Immature natural killer cell (primary cell): ENCODE results near the gene ST6GALNAC3. TPM values are rescaled to one million over a fixed set of nuclear protein-coding genes. Genes with fewer than 3 reads are reported as not detected.

ENCODE experiments used
- DNase-seq, 3 donors: peaks; one replicate each; pipeline ENCODE4 v3.0.0; 2022; ENCODE audit warnings: mixed read lengths in 1 of 3
- H3K27ac Mint-ChIP-seq, 6 donors: one replicate each; pipeline ENCODE4 v1.8.0; 2020; ENCODE audit warnings: mixed read lengths in 6 of 6, mild to moderate bottlenecking in 5 of 6, inconsistent platforms in 4 of 6, moderate library complexity in 3 of 6
- H3K27me3 Mint-ChIP-seq, 3 donors: one replicate each; pipeline ENCODE4 v1.8.0; 2020 to 2021; ENCODE audit warnings: low read depth in 3 of 3, mild to moderate bottlenecking in 3 of 3, mixed read lengths in 3 of 3, moderate library complexity in 3 of 3, inconsistent platforms in 1 of 3
- H3K36me3 Mint-ChIP-seq, 3 donors: one replicate each; pipeline ENCODE4 v1.8.0; 2020; ENCODE audit warnings: mixed read lengths in 3 of 3, inconsistent platforms in 2 of 3, mild to moderate bottlenecking in 2 of 3
- H3K4me1 Mint-ChIP-seq, 2 donors: one replicate each; pipeline ENCODE4 v1.8.0; 2020; ENCODE audit warnings: inconsistent platforms in 2 of 2, mild to moderate bottlenecking in 2 of 2, mixed read lengths in 2 of 2, moderate library complexity in 1 of 2
- H3K4me3 Mint-ChIP-seq, 5 donors: one replicate each; pipeline ENCODE4 v1.8.0; 2020; ENCODE audit warnings: mild to moderate bottlenecking in 5 of 5, mixed read lengths in 5 of 5, inconsistent platforms in 3 of 5, moderate library complexity in 3 of 5
- H3K9me3 Mint-ChIP-seq, 6 donors: one replicate each; pipeline ENCODE4 v1.8.0; 2020; ENCODE audit warnings: mild to moderate bottlenecking in 6 of 6, mixed read lengths in 6 of 6, inconsistent platforms in 4 of 6, moderate library complexity in 3 of 6
- polyA plus RNA-seq, 3 donors: library from polyadenylated mRNA; unstranded; fragments of 300-500 nt; fragmentation: Illumina TruSeq; gene quantifications; one replicate each; pipeline ENCODE4 v1.2.3, GENCODE V29; 2021

The ST6GALNAC3 gene
- polyA plus RNA-seq, 3 donors from 2014 or later, result not detected

GRCh38 chr1:76433526-76433925 lies 359.0 kb downstream of the ST6GALNAC3 start:
- Mint-ChIP-seq H3K4me3 (no peak overlapping the region), H3K27me3 (peaks cover 0 to 3% (median 1%) of the 10 kb centered on the region in 3 donors), H3K27ac (no peak overlapping the region), H3K36me3 (no peaks in the 10 kb centered on the region), H3K4me1 (no peaks in the 10 kb centered on the region), H3K9me3 (peaks cover 0 to 5% (median 2%) of the 10 kb centered on the region in 6 donors)
- DNase-seq, result no peak

- no peak for DNase-seq
- Mint-ChIP-seq H3K4me1 (no peaks in the 10 kb centered on the region), H3K4me3 (no peak overlapping the region), H3K27ac (no peak overlapping the region), H3K27me3 (no peaks in the 10 kb centered on the region), H3K9me3 (peaks cover 0 to 12% (median 4%) of the 10 kb centered on the region in 6 donors), H3K36me3 (no peaks in the 10 kb centered on the region)
These were observed 368.7 kb downstream of the ST6GALNAC3 start for GRCh38 chr1:76443217-76443616.

- H3K4me3 Mint-ChIP-seq, result no peak overlapping the region
- H3K36me3 Mint-ChIP-seq, result no peaks in the 10 kb centered on the region
- no peaks in the 10 kb centered on the region for H3K4me1 Mint-ChIP-seq
- H3K9me3 Mint-ChIP-seq, result peaks cover under 1 to 8% (median 5%) of the 10 kb centered on the region in 6 donors
- no peak overlapping the region for H3K27ac Mint-ChIP-seq
- DNase-seq, result no peak
- no peaks in the 10 kb centered on the region for H3K27me3 Mint-ChIP-seq
These were observed 370.2 kb downstream of the ST6GALNAC3 start for GRCh38 chr1:76444773-76445172.

- Mint-ChIP-seq H3K36me3 (peaks cover 0 to 3% (median 0%) of the 10 kb centered on the region in 3 donors), H3K9me3 (peaks cover 8 to 20% (median 13%) of the 10 kb centered on the region in 6 donors), H3K4me1 (no peaks in the 10 kb centered on the region), H3K27ac (no peak overlapping the region), H3K27me3 (no peaks in the 10 kb centered on the region), H3K4me3 (no peak overlapping the region)
- DNase-seq, result no peak
These were observed 375.7 kb downstream of the ST6GALNAC3 start for GRCh38 chr1:76450229-76450628.

- no peaks in the 10 kb centered on the region for H3K27me3 Mint-ChIP-seq
- no peak overlapping the region for H3K27ac Mint-ChIP-seq
- H3K4me3 Mint-ChIP-seq, result no peak overlapping the region
- H3K9me3 Mint-ChIP-seq, result peaks cover 0 to 10% (median 5%) of the 10 kb centered on the region in 6 donors
- DNase-seq, result no peak
- H3K36me3 Mint-ChIP-seq, result peaks cover 0 to 4% (median 0%) of the 10 kb centered on the region in 3 donors
- H3K4me1 Mint-ChIP-seq, result no peaks in the 10 kb centered on the region
These were observed 388.7 kb downstream of the ST6GALNAC3 start for GRCh38 chr1:76463278-76463677.

- Mint-ChIP-seq H3K27ac (no peak overlapping the region), H3K27me3 (no peaks in the 10 kb centered on the region), H3K4me1 (no peaks in the 10 kb centered on the region), H3K9me3 (peaks cover 0 to 9% (median 4%) of the 10 kb centered on the region in 6 donors), H3K36me3 (peaks cover 0 to 4% (median 0%) of the 10 kb centered on the region in 3 donors), H3K4me3 (no peak overlapping the region)
- no peak for DNase-seq
These were observed 389.3 kb downstream of the ST6GALNAC3 start for GRCh38 chr1:76463849-76464248.

GRCh38 chr1:76465030-76465429 lies 390.5 kb downstream of the ST6GALNAC3 start:
- no peaks in the 10 kb centered on the region for H3K36me3 Mint-ChIP-seq
- H3K4me3 Mint-ChIP-seq, result no peak overlapping the region
- DNase-seq, result no peak
- no peaks in the 10 kb centered on the region for H3K27me3 Mint-ChIP-seq
- H3K4me1 Mint-ChIP-seq, result no peaks in the 10 kb centered on the region
- H3K27ac Mint-ChIP-seq, result no peak overlapping the region
- H3K9me3 Mint-ChIP-seq, result peaks cover 0 to 7% (median 0%) of the 10 kb centered on the region in 6 donors

GRCh38 chr1:76470166-76470565 lies 395.6 kb downstream of the ST6GALNAC3 start:
- DNase-seq, result no peak
- Mint-ChIP-seq H3K9me3 (peaks cover 0 to 8% (median 6%) of the 10 kb centered on the region in 6 donors), H3K4me3 (no peak overlapping the region), H3K27ac (no peak overlapping the region), H3K36me3 (no peaks in the 10 kb centered on the region), H3K27me3 (no peaks in the 10 kb centered on the region), H3K4me1 (no peaks in the 10 kb centered on the region)

- H3K4me3 Mint-ChIP-seq, result no peak overlapping the region
- H3K36me3 Mint-ChIP-seq, result no peaks in the 10 kb centered on the region
- DNase-seq, result no peak
- H3K4me1 Mint-ChIP-seq, result no peaks in the 10 kb centered on the region
- no peak overlapping the region for H3K27ac Mint-ChIP-seq
- peaks cover 2 to 12% (median 8%) of the 10 kb centered on the region in 6 donors for H3K9me3 Mint-ChIP-seq
- H3K27me3 Mint-ChIP-seq, result no peaks in the 10 kb centered on the region
These were observed 397.0 kb downstream of the ST6GALNAC3 start for GRCh38 chr1:76471536-76471935.

- Mint-ChIP-seq H3K27me3 (no peaks in the 10 kb centered on the region), H3K36me3 (no peaks in the 10 kb centered on the region), H3K9me3 (peaks cover 4 to 12% (median 8%) of the 10 kb centered on the region in 6 donors), H3K4me1 (no peaks in the 10 kb centered on the region), H3K27ac (no peak overlapping the region), H3K4me3 (no peak overlapping the region)
- no peak for DNase-seq
These were observed 399.0 kb downstream of the ST6GALNAC3 start for GRCh38 chr1:76473591-76473990.

- Mint-ChIP-seq H3K27ac (no peak overlapping the region), H3K9me3 (peaks cover 4 to 13% (median 10%) of the 10 kb centered on the region in 6 donors), H3K36me3 (no peaks in the 10 kb centered on the region), H3K4me3 (no peak overlapping the region), H3K4me1 (no peaks in the 10 kb centered on the region), H3K27me3 (no peaks in the 10 kb centered on the region)
- no peak for DNase-seq
These were observed 400.4 kb downstream of the ST6GALNAC3 start for GRCh38 chr1:76474922-76475321.

- Mint-ChIP-seq H3K36me3 (no peaks in the 10 kb centered on the region), H3K27me3 (no peaks in the 10 kb centered on the region), H3K4me1 (no peaks in the 10 kb centered on the region), H3K9me3 (peaks cover 2 to 13% (median 8%) of the 10 kb centered on the region in 6 donors), H3K4me3 (no peak overlapping the region), H3K27ac (no peak overlapping the region)
- DNase-seq, result no peak
These were observed 402.6 kb downstream of the ST6GALNAC3 start for GRCh38 chr1:76477156-76477555.

- Mint-ChIP-seq H3K27me3 (no peaks in the 10 kb centered on the region), H3K4me1 (no peaks in the 10 kb centered on the region), H3K36me3 (no peaks in the 10 kb centered on the region), H3K4me3 (no peak overlapping the region), H3K9me3 (peaks cover 0 to 10% (median 4%) of the 10 kb centered on the region in 6 donors), H3K27ac (no peak overlapping the region)
- no peak for DNase-seq
These were observed 406.3 kb downstream of the ST6GALNAC3 start for GRCh38 chr1:76480827-76481226.

- no peaks in the 10 kb centered on the region for H3K4me1 Mint-ChIP-seq
These were observed 407.1 kb downstream of the ST6GALNAC3 start for GRCh38 chr1:76481672-76482071.

GRCh38 chr1:76482272-76482671 lies 407.7 kb downstream of the ST6GALNAC3 start:
- H3K27me3 Mint-ChIP-seq, result no peaks in the 10 kb centered on the region
- no peak overlapping the region for H3K27ac Mint-ChIP-seq
- no peak overlapping the region for H3K4me3 Mint-ChIP-seq
- peaks cover 0 to 10% (median 4%) of the 10 kb centered on the region in 6 donors for H3K9me3 Mint-ChIP-seq
- DNase-seq, result no peak
- no peaks in the 10 kb centered on the region for H3K36me3 Mint-ChIP-seq
- no peaks in the 10 kb centered on the region for H3K4me1 Mint-ChIP-seq

More at GRCh38 chr1:76481672-76482071, 407.1 kb downstream of the ST6GALNAC3 start:
- H3K36me3 Mint-ChIP-seq, result no peaks in the 10 kb centered on the region
- H3K4me3 Mint-ChIP-seq, result no peak overlapping the region
- peaks cover 0 to 12% (median 4%) of the 10 kb centered on the region in 6 donors for H3K9me3 Mint-ChIP-seq
- no peaks in the 10 kb centered on the region for H3K27me3 Mint-ChIP-seq
- no peak for DNase-seq
- no peak overlapping the region for H3K27ac Mint-ChIP-seq
